Common myeloid progenitor, CD34-positive (primary cell): ENCODE measurements around the gene METRN.

Experiments used
- CTCF ChIA-PET: fragments of 350-600 bp; sonication (Branson Sonifier 250); formaldehyde crosslinking; loops from one replicate; lab custom pipeline; 2021; ENCODE audit warnings: antibody characterized with exemption; lab: Charles Lee
- POLR2A ChIA-PET: fragments of 350-600 bp; sonication (Branson Sonifier 250); formaldehyde crosslinking; loops from one replicate; lab custom pipeline; 2021; ENCODE audit warnings: antibody characterized with exemption; lab: Charles Lee
- DNase-seq, 3 donors: peaks; one replicate each; pipeline versions ENCODE4 v3.0.0 to v3.0.0-alpha.2; 2013
- H3K27ac ChIP-seq, 2 experiments: 1 replicate in 1 of 2; 2 replicates in 1 of 2; pipeline ENCODE4 v1.7.0; 2013; ENCODE audit warnings: inconsistent platforms in 2 of 2, low read length in 2 of 2, mild to moderate bottlenecking in 2 of 2, low read depth in 1 of 2, moderate library complexity in 1 of 2; ENCODE audit not compliant: severe bottlenecking in 2 of 2, insufficient read depth in 1 of 2, poor library complexity in 1 of 2
- H3K27me3 ChIP-seq, 5 experiments: replicated peaks in 2 of 5; 1 replicate in 3 of 5; 2 replicates in 2 of 5; pipeline versions ENCODE4 v1.6.1 to v1.7.0; 2013; ENCODE audit warnings: low read length in 4 of 5, mild to moderate bottlenecking in 2 of 5, moderate library complexity in 2 of 5, inconsistent platforms in 1 of 5; ENCODE audit not compliant: insufficient read depth in 5 of 5, control insufficient read depth in 4 of 5
- H3K36me3 ChIP-seq, 4 experiments: 1 replicate in 2 of 4; 2 replicates in 2 of 4; pipeline versions ENCODE4 v1.6.1 to v1.7.0; 2013; ENCODE audit warnings: low read length in 3 of 4, control low read depth in 1 of 4, mild to moderate bottlenecking in 1 of 4; ENCODE audit not compliant: control insufficient read depth in 4 of 4, insufficient read depth in 4 of 4
- H3K4me1 ChIP-seq, 4 experiments: 1 replicate in 3 of 4; 2 replicates in 1 of 4; pipeline versions ENCODE4 v1.6.1 to v1.7.1; 2013; ENCODE audit warnings: low read length in 3 of 4, mild to moderate bottlenecking in 3 of 4, control low read depth in 1 of 4, inconsistent platforms in 1 of 4, moderate library complexity in 1 of 4; ENCODE audit not compliant: control insufficient read depth in 4 of 4, insufficient read depth in 4 of 4; ENCODE audit errors: control extremely low read depth in 1 of 4
- H3K4me3 ChIP-seq, 7 experiments: 1 replicate in 4 of 7; 2 replicates in 3 of 7; pipeline versions ENCODE4 v1.5.1 to v1.7.0; 2013; ENCODE audit warnings: mild to moderate bottlenecking in 7 of 7, low read length in 6 of 7, moderate library complexity in 6 of 7, inconsistent platforms in 2 of 7, low read depth in 2 of 7, control low read depth in 1 of 7; ENCODE audit not compliant: insufficient read depth in 4 of 7, control insufficient read depth in 1 of 7; ENCODE audit errors: extremely low read depth in 1 of 7
- H3K9me3 ChIP-seq, 5 experiments: 1 replicate in 4 of 5; 2 replicates in 1 of 5; pipeline versions ENCODE4 v1.6.1 to v1.7.1; 2013; ENCODE audit warnings: low read length in 4 of 5, mild to moderate bottlenecking in 2 of 5, inconsistent platforms in 1 of 5, low read depth in 1 of 5, moderate library complexity in 1 of 5; ENCODE audit not compliant: control insufficient read depth in 4 of 5, insufficient read depth in 2 of 5; ENCODE audit errors: control extremely low read depth in 1 of 5
- WGBS: methylation state at CpG from one replicate; pipeline ENCODE4 v1.1.5; 2013; ENCODE audit not compliant: insufficient coverage; 5-methylcytosine and 5-hydroxymethylcytosine counted together

METRN gene

GRCh38 chr16:720447-720989 lies 5.6 kb downstream of the METRN start:
- Histone ChIP-seq H3K4me1 (peaks cover 0 to 51% (median 37%) of the 10 kb centered on the region in 4 experiments), H3K9me3 (no peaks in the 10 kb centered on the region), H3K27me3 (peaks cover 0 to 22% (median 6%) of the 10 kb centered on the region in 5 experiments), H3K36me3 (peaks cover 0 to 6% (median 0%) of the 10 kb centered on the region in 4 experiments), H3K27ac (peak overlapping the region in 1 of 2 experiments; percentile 49), H3K4me3 (peak overlapping the region; percentile 52 to 83 (median 76))
- ChIA-PET POLR2A (no interaction called here), CTCF (interaction anchor here (0.9 to 4.3 kb wide), 8 partner anchors 9 to 68 kb away, joined by 3 to 23 read pairs (median 4); partner anchors contain the start of genes CHTF18 and RPUSD1)
- DNase-seq = peak in 2 of 3 donors; percentile 68 to 69
- under 1% methylated on average over 36 of the region's 38 CpGs for WGBS

- H3K4me3 ChIP-seq = peak within 1 kb of the TSS; percentile 52 to 83 (median 76)
- H3K27me3 ChIP-seq = peaks cover 0 to 20% (median 6%) of the 10 kb centered on the region in 5 experiments
- CTCF ChIA-PET = interaction anchor here (0.7 to 4.3 kb wide), 8 partner anchors 9 to 67 kb away, joined by 3 to 23 read pairs (median 4); partner anchors contain the start of genes CHTF18, CIAO3 and RPUSD1
- peaks cover 0 to 6% (median 0%) of the 10 kb centered on the region in 4 experiments for H3K36me3 ChIP-seq
- no peaks in the 10 kb centered on the region for H3K9me3 ChIP-seq
- H3K27ac ChIP-seq = peak within 1 kb of the TSS in 1 of 2 experiments; percentile 49
- POLR2A ChIA-PET = no interaction called here
- 15% methylated on average over 96 of the region's 106 CpGs for WGBS
- H3K4me1 ChIP-seq = peaks cover 0 to 45% (median 31%) of the 10 kb centered on the region in 4 experiments
- DNase-seq = peak; percentile 80 to 92 (median 90)
These were observed 6.3 kb downstream of the METRN start, which contains the start of gene ANTKMT for GRCh38 chr16:720990-721764. Gene ANTKMT (plus strand): TSS chr16:721146. CDS start chr16:721275, 129 bp downstream.

GRCh38 chr16:721765-722540 lies 7.0 kb downstream of the METRN start:
- Histone ChIP-seq H3K27me3 (peaks cover 0 to 17% (median 0%) of the 10 kb centered on the region in 5 experiments), H3K4me1 (peaks cover 0 to 45% (median 35%) of the 10 kb centered on the region in 4 experiments), H3K4me3 (peak overlapping the region in 5 of 7 experiments; percentile 32 to 83 (median 82)), H3K27ac (no peak overlapping the region), H3K36me3 (peaks cover 0 to 6% (median 0%) of the 10 kb centered on the region in 4 experiments), H3K9me3 (no peaks in the 10 kb centered on the region)
- 88% methylated on average over 38 of the region's 51 CpGs for WGBS
- CTCF ChIA-PET = interaction anchor here (1.0 to 4.3 kb wide), 7 partner anchors 8 to 64 kb away, joined by 3 to 23 read pairs (median 3); partner anchors contain the start of gene CIAO3
- peak in 1 of 3 donors; percentile 49 for DNase-seq
- POLR2A ChIA-PET = interaction anchor here (0.6 kb wide), 1 partner anchor 67 kb away, joined by 6 read pairs; the partner anchor contains the start of gene CHTF18

- no peak for DNase-seq
- H3K4me1 ChIP-seq = peaks cover 0 to 50% (median 43%) of the 10 kb centered on the region in 4 experiments
- CTCF ChIA-PET = interaction anchor here (1.0 to 4.3 kb wide), 4 partner anchors 12 to 63 kb away, joined by 3 to 23 read pairs (median 3); partner anchors contain the start of gene CIAO3
These were observed 8.1 kb downstream of the METRN start for GRCh38 chr16:722835-723633.

GRCh38 chr16:723695-724094 lies 8.8 kb downstream of the METRN start:
- Histone ChIP-seq H3K27me3 (peaks cover 0 to 10% (median 0%) of the 10 kb centered on the region in 5 experiments), H3K9me3 (no peaks in the 10 kb centered on the region), H3K36me3 (peaks cover 0 to 6% (median 0%) of the 10 kb centered on the region in 4 experiments), H3K4me1 (peaks cover 0 to 49% (median 48%) of the 10 kb centered on the region in 4 experiments), H3K27ac (no peak overlapping the region), H3K4me3 (no peak overlapping the region)
- ChIA-PET POLR2A (no interaction called here), CTCF (interaction anchor here (0.8 kb wide), 1 partner anchor 61 kb away, joined by 3 read pairs; no protein-coding TSS in a partner anchor)
- WGBS = 100% methylated on average over 1 of the region's 9 CpGs
- no peak for DNase-seq

More at GRCh38 chr16:722835-723633, 8.1 kb downstream of the METRN start:
- Histone ChIP-seq H3K9me3 (no peaks in the 10 kb centered on the region), H3K27ac (no peak overlapping the region), H3K36me3 (peaks cover 0 to 6% (median 0%) of the 10 kb centered on the region in 4 experiments), H3K4me3 (no peak overlapping the region), H3K27me3 (peaks cover 0 to 10% (median 0%) of the 10 kb centered on the region in 5 experiments)
- POLR2A ChIA-PET = no interaction called here
- WGBS = 91% methylated on average over 22 of the region's 24 CpGs
